ENCODE results near the gene ATXN1.

Gene ATXN1

GRCh38 chr6:16425881-16426615 lies 335.2 kb downstream of the ATXN1 start:
- peaks cover 83% of the 10 kb centered on the region for H3K4me1 ChIP-seq (ENCODE audit: control insufficient read depth, low read length)
- no peaks in the 10 kb centered on the region for H4K20me1 ChIP-seq (ENCODE audit: control insufficient read depth, insufficient read depth, low read depth, low read length)
- H3K36me3 ChIP-seq (ENCODE audit: control insufficient read depth, low read length): no peaks in the 10 kb centered on the region

GRCh38 chr6:16421462-16421960 lies 339.7 kb downstream of the ATXN1 start:
- H3K27ac ChIP-seq (ENCODE audit: low read depth, low read length): peak overlapping the region; percentile 98
- peak overlapping the region; percentile 64 for H3K4me3 ChIP-seq (ENCODE audit: low read length)
- H3K4me2 ChIP-seq (ENCODE audit: low read length): peak overlapping the region; percentile 79
- H3K36me3 ChIP-seq (ENCODE audit: control insufficient read depth, low read length): no peaks in the 10 kb centered on the region
- H4K20me1 ChIP-seq (ENCODE audit: control insufficient read depth, insufficient read depth, low read depth, low read length): no peaks in the 10 kb centered on the region
- H3K4me1 ChIP-seq (ENCODE audit: control insufficient read depth, low read length): peaks cover 73% of the 10 kb centered on the region
- H3K79me2 ChIP-seq (ENCODE audit: control insufficient read depth, low read length): peaks cover 3% of the 10 kb centered on the region; the same call in 1 of the 2 replicates
- peaks cover 18% of the 10 kb centered on the region for H3F3A ChIP-seq (ENCODE audit: control insufficient read depth, insufficient read depth)
- H3K9me2 ChIP-seq (replicated peaks; ENCODE audit: control insufficient read depth, low read length): no peaks in the 10 kb centered on the region
- TF ChIP-seq CTCF (IDR thresholded peaks at IDR 0.05; ENCODE audit: low read depth, low read length, poor library complexity, severe bottlenecking): no peak
- no peak for TF ChIP-seq EZH2phosphoT487 (IDR thresholded peaks at IDR 0.05; ENCODE audit: borderline replicate concordance, low read length)
- no peaks in the 10 kb centered on the region for H3K9me3 ChIP-seq (ENCODE audit: control insufficient read depth, insufficient read depth, low read length)
- no peaks in the 10 kb centered on the region for H3K27me3 ChIP-seq (ENCODE audit: control insufficient read depth, low read length)

More at GRCh38 chr6:16425881-16426615, 335.2 kb downstream of the ATXN1 start:
- Histone ChIP-seq H3K27ac (ENCODE audit: low read depth, low read length) (no peak overlapping the region), H3K27me3 (ENCODE audit: control insufficient read depth, low read length) (no peaks in the 10 kb centered on the region), H3K9me3 (ENCODE audit: control insufficient read depth, insufficient read depth, low read length) (no peaks in the 10 kb centered on the region), H3F3A (ENCODE audit: control insufficient read depth, insufficient read depth) (0 out of 2 replicates have a peak, but pooled peaks cover 3% of the 10 kb centered on the region), H3K79me2 (ENCODE audit: control insufficient read depth, low read length) (no peaks in the 10 kb centered on the region), H3K4me3 (ENCODE audit: low read length) (no peak overlapping the region), H3K9me2 (replicated peaks; ENCODE audit: control insufficient read depth, low read length) (no peaks in the 10 kb centered on the region), H3K4me2 (ENCODE audit: low read length) (peak overlapping the region; percentile 21)
- no peak for TF ChIP-seq EZH2phosphoT487 (IDR thresholded peaks at IDR 0.05; ENCODE audit: borderline replicate concordance, low read length)
- no peak for TF ChIP-seq CTCF (IDR thresholded peaks at IDR 0.05; ENCODE audit: low read depth, low read length, poor library complexity, severe bottlenecking)

GRCh38 chr6:16420715-16421461 lies 340.4 kb downstream of the ATXN1 start:
- Histone ChIP-seq H3K4me2 (ENCODE audit: low read length) (peak overlapping the region; percentile 79), H3K27me3 (ENCODE audit: control insufficient read depth, low read length) (no peaks in the 10 kb centered on the region), H3K4me3 (ENCODE audit: low read length) (peak overlapping the region; percentile 64), H3K27ac (ENCODE audit: low read depth, low read length) (peak overlapping the region; percentile 98), H3K79me2 (ENCODE audit: control insufficient read depth, low read length) (peaks cover 3% of the 10 kb centered on the region; the same call in 1 of the 2 replicates), H3K4me1 (ENCODE audit: control insufficient read depth, low read length) (peaks cover 69% of the 10 kb centered on the region), H3K36me3 (ENCODE audit: control insufficient read depth, low read length) (no peaks in the 10 kb centered on the region), H3F3A (ENCODE audit: control insufficient read depth, insufficient read depth) (peaks cover 18% of the 10 kb centered on the region), H3K9me2 (replicated peaks; ENCODE audit: control insufficient read depth, low read length) (no peaks in the 10 kb centered on the region), H4K20me1 (ENCODE audit: control insufficient read depth, insufficient read depth, low read depth, low read length) (no peaks in the 10 kb centered on the region), H3K9me3 (ENCODE audit: control insufficient read depth, insufficient read depth, low read length) (no peaks in the 10 kb centered on the region)
- no peak for TF ChIP-seq CTCF (IDR thresholded peaks at IDR 0.05; ENCODE audit: low read depth, low read length, poor library complexity, severe bottlenecking)
- no peak for TF ChIP-seq EZH2phosphoT487 (IDR thresholded peaks at IDR 0.05; ENCODE audit: borderline replicate concordance, low read length)
